Ishikawa (cell line): ENCODE data around the gene CFAP161.
A peak's percentile ranks its signal among the peaks of the same experiment; 100 is the strongest.

Source experiments
- CEBPB ChIP-seq: IDR thresholded peaks from 2 replicates; pipeline ENCODE4 v1.6.1; 2012
- CREB1 ChIP-seq: IDR thresholded peaks from 2 replicates; pipeline ENCODE4 v1.6.1; 2012; ENCODE audit warnings: low read depth
- EGR1 ChIP-seq: IDR thresholded peaks from 2 replicates; pipeline ENCODE4 v1.6.1; 2012
- EP300 ChIP-seq: IDR thresholded peaks from 2 replicates; pipeline ENCODE4 v1.6.1; 2012; ENCODE audit warnings: borderline replicate concordance
- FOXM1 ChIP-seq: IDR thresholded peaks from 2 replicates; pipeline ENCODE4 v1.6.1; 2012; ENCODE audit warnings: low read depth, borderline replicate concordance
- MAX ChIP-seq: IDR thresholded peaks from 2 replicates; pipeline ENCODE4 v1.6.1; 2012
- NFIC ChIP-seq: IDR thresholded peaks from 2 replicates; pipeline ENCODE4 v1.6.1; 2012
- RAD21 ChIP-seq: IDR thresholded peaks from 2 replicates; pipeline ENCODE4 v1.6.1; 2012; ENCODE audit warnings: low read depth
- REST ChIP-seq: IDR thresholded peaks from 2 replicates; pipeline ENCODE4 v1.6.1; 2012; ENCODE audit warnings: low read depth, mild to moderate bottlenecking
- TAF1 ChIP-seq: IDR thresholded peaks from 2 replicates; pipeline ENCODE4 v1.6.1; 2012; ENCODE audit warnings: low read depth, mild to moderate bottlenecking
- TCF12 ChIP-seq: IDR thresholded peaks from 2 replicates; pipeline ENCODE4 v1.6.1; 2012; ENCODE audit warnings: low read depth
- TEAD4 ChIP-seq: IDR thresholded peaks from 2 replicates; pipeline ENCODE4 v1.6.1; 2012
- YY1 ChIP-seq: IDR thresholded peaks from 2 replicates; pipeline ENCODE4 v1.6.1; 2012; ENCODE audit warnings: low read depth
- ZBTB7A ChIP-seq: IDR thresholded peaks from 2 replicates; pipeline ENCODE4 v1.6.1; 2012; ENCODE audit warnings: low read depth
- TF ChIP-seq, protein P1 (sequence below): IDR thresholded peaks from 2 replicates; pipeline ENCODE4 v1.6.1; 2012

CFAP161 gene

DNA sequence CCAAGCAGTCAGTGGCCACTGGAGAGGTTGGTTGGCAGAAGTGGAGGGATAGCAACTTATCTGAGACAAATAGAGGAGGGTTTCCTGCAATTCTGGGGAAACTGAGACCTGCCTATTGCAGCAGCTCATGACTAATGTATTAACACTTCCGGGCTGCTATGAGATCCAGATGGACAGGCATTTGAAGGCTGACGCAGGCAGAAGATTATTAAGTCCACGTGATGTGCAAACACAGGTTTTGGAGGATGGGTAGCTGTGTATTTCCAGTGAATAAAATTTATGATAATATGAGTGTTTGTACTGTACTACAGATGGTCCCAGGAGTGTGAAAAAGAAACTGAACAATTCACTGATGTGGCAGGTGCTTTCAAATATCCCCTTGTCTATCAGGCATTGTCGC lies 28.5 kb upstream of the CFAP161 start:
- no peak for TF ChIP-seq RAD21
- TF ChIP-seq, protein P1, sequence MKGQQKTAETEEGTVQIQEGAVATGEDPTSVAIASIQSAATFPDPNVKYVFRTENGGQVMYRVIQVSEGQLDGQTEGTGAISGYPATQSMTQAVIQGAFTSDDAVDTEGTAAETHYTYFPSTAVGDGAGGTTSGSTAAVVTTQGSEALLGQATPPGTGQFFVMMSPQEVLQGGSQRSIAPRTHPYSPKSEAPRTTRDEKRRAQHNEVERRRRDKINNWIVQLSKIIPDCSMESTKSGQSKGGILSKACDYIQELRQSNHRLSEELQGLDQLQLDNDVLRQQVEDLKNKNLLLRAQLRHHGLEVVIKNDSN, result no peak
- no peak for TF ChIP-seq YY1
- TF ChIP-seq TEAD4, result no peak
- TF ChIP-seq TCF12, result no peak
- TF ChIP-seq CREB1, result no peak
- no peak for TF ChIP-seq CEBPB

DNA sequence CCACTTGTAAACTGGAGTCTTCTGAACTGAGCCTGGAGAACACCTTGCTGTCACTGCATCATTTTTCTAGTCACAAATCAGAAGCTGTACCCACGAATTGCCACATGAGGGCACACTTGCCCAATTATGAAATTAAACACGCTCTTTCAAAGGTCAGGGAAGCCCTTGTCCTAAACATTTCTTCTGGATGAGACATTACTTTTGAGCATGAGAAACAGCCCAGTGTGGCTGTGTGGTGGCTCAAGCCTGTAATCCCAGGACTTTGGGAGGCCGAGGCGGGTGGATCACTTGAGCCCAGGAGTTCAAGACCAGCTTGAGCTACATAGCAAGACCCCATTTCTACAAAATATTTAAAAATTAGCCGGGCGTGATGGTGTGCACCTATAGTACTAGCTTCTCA lies 27.5 kb upstream of the CFAP161 start:
- TF ChIP-seq TEAD4 (no peak), RAD21 (peak; percentile 79)

DNA sequence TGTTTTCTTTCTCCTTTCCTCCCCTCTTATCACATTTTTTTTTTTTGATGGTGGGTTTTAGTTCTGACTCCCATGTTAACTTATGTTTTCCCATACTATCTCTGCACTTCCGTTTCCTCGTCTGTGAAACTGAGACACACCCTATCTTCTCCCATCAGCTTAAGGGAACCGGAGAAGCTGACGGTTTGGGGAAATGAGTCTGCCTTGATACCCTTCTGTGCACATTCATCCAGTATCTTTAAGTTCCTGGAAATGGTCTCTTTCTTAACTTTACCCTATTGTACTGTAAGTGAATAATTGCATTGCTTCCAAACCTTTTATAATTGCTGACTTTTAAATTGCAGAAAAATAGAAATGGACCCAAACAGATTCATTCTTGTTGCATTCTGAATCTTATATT lies 26.2 kb upstream of the CFAP161 start:
- TF ChIP-seq CEBPB (no peak), FOXM1 (no peak), TCF12 (no peak), CREB1 (no peak), ZBTB7A (no peak), TEAD4 (no peak), TAF1 (no peak), RAD21 (no peak), REST (no peak), EGR1 (no peak), EP300 (no peak), MAX (no peak), YY1 (no peak)
- TF ChIP-seq, protein P1, result no peak

DNA sequence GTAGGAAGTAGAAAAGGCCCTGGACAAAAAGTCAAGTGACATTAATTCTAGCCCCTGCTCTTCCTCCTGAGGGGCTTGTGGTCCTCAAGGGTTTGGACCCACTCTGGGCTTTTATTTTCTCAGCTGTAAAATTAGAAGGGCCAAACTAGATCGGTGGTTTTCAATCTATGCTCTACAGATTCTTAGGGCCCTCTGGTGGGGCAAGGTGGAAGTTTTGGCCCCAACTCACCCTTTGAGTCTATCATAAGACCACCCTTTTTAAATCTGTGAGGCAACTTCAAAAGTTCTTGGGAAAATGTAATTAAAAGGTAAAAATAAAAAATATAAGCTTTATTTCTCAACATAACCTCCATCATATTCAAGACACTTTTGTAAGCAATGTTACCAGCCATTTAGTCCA lies 25.6 kb upstream of the CFAP161 start:
- TF ChIP-seq TEAD4 (no peak), NFIC (no peak), YY1 (no peak), EGR1 (no peak), MAX (no peak), TCF12 (no peak), RAD21 (no peak), REST (no peak), EP300 (no peak), ZBTB7A (no peak), CEBPB (no peak), TAF1 (no peak)
- TF ChIP-seq, protein P1, result no peak

- TF ChIP-seq EGR1 (no peak), RAD21 (no peak), ZBTB7A (no peak), YY1 (no peak), EP300 (no peak), CREB1 (no peak), TAF1 (no peak), MAX (no peak), TCF12 (no peak), CEBPB (no peak), REST (no peak), TEAD4 (no peak), FOXM1 (no peak), NFIC (no peak)
- TF ChIP-seq, protein P1, result no peak
These were observed 23.1 kb upstream of the CFAP161 start for GRCh38 chr15:81111018-81111417.
